Measurements from ENCODE around the gene SYP.
"Not testable (repeated sequence)": the region's sequence is repeated elsewhere in the genome, so short reads cannot be mapped to it uniquely, and the experiment has no call there.

SYP gene

GRCh38 chrX:49143154-49143553 is 56.8 kb downstream of the SYP start:
- not testable (repeated sequence) for DNase-seq

GRCh38 chrX:49142264-49142663 is 57.7 kb downstream of the SYP start:
- not testable (repeated sequence) for DNase-seq

GRCh38 chrX:49139713-49140112 is 60.3 kb downstream of the SYP start:
- DNase-seq: no peak
